Measurements from ENCODE around the gene IL19.

IL19 gene

DNA sequence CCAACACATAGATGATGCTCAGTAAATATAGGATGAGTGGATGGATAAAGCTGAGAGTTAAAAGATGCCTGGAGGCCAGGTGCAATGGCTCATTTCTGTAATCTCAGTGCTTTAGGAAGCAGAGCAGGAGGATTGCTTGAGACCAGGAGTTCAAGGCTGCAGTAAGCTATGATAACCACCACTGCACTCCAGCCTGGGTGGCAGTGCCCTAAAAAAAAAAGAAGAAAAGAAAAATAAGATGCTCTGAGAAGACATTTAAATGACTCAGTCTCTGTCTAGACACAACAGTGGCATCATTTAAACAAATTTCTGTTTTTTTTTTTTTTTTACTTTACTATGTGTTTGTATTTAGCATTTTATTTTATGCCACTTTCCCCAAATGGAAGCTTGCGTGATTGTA, 25.3 kb upstream of the IL19 start:
- Histone ChIP-seq H3K4me2 (ENCODE audit: low read length) (no peak overlapping the region), H4K20me1 (ENCODE audit: insufficient read depth, low read length) (no peaks in the 10 kb centered on the region), H3K9me3 (ENCODE audit: low read length) (no peaks in the 10 kb centered on the region), H3K27ac (ENCODE audit: low read depth, low read length, poor library complexity, severe bottlenecking) (no peak overlapping the region), H3K27me3 (ENCODE audit: insufficient read depth, low read length) (peaks cover 3% of the 10 kb centered on the region; the same call in 1 of the 2 replicates), H3K9me2 (ENCODE audit: low read depth, low read length) (no peaks in the 10 kb centered on the region), H3K4me3 (ENCODE audit: low read depth, low read length, poor library complexity, severe bottlenecking) (no peak overlapping the region), H3K36me3 (ENCODE audit: insufficient read depth, low read length) (no peaks in the 10 kb centered on the region), H3K4me1 (ENCODE audit: insufficient read depth, low read length, severe bottlenecking) (peaks cover 25% of the 10 kb centered on the region), H2AFZ (ENCODE audit: low read length) (no peak overlapping the region), H3F3A (ENCODE audit: insufficient read depth, low read length) (no peaks in the 10 kb centered on the region), H3K79me2 (ENCODE audit: insufficient read depth, low read length) (no peaks in the 10 kb centered on the region), H3K9ac (ENCODE audit: low read length) (no peak overlapping the region)
- TF ChIP-seq, protein P1, sequence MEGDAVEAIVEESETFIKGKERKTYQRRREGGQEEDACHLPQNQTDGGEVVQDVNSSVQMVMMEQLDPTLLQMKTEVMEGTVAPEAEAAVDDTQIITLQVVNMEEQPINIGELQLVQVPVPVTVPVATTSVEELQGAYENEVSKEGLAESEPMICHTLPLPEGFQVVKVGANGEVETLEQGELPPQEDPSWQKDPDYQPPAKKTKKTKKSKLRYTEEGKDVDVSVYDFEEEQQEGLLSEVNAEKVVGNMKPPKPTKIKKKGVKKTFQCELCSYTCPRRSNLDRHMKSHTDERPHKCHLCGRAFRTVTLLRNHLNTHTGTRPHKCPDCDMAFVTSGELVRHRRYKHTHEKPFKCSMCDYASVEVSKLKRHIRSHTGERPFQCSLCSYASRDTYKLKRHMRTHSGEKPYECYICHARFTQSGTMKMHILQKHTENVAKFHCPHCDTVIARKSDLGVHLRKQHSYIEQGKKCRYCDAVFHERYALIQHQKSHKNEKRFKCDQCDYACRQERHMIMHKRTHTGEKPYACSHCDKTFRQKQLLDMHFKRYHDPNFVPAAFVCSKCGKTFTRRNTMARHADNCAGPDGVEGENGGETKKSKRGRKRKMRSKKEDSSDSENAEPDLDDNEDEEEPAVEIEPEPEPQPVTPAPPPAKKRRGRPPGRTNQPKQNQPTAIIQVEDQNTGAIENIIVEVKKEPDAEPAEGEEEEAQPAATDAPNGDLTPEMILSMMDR (IDR thresholded peaks at IDR 0.05; ENCODE audit: low read length), result no peak
- TF ChIP-seq EZH2 (IDR thresholded peaks at IDR 0.05; ENCODE audit: borderline replicate concordance, low read length), result no peak

DNA sequence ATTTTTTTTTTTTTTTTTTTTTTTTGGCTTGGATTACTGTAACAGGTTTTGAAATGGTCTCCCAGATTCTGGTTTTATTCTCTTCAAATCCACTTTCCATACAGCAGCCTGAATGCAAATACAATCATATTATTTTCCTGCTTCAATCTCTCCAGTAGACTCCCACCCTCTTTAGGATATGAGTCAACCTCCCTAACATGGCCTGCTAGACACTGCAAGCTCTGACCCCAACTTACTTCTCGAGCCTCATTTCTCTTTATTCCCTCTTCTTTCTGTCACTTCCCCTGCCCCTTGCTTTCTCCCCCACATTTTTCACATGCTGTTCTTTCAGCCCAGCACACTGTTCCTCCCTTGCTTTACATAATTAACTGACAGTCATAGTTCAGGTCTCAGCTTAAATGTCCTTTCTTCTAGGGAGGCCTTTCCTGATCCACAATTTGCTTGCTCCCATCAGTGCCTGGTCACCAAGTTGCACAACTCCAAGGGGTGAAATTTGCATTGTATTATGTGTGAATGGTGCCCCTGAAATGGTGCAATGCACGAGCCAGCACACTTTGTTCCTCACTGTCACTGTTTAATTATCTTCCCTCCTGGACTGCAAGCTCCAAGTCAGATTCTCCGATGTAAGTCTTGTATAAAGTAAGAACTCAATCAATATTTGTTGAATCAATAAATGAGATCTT, 22.1 kb upstream of the IL19 start:
- H3K9ac ChIP-seq (ENCODE audit: low read length), result no peak overlapping the region
- H3K4me3 ChIP-seq (ENCODE audit: low read depth, low read length, poor library complexity, severe bottlenecking), result no peak overlapping the region
- TF ChIP-seq, protein P1 (IDR thresholded peaks at IDR 0.05; ENCODE audit: low read length), result no peak
- no peak for TF ChIP-seq EZH2 (IDR thresholded peaks at IDR 0.05; ENCODE audit: borderline replicate concordance, low read length)
- no peaks in the 10 kb centered on the region for H3K79me2 ChIP-seq (ENCODE audit: insufficient read depth, low read length)
- H3K9me3 ChIP-seq (ENCODE audit: low read length), result no peaks in the 10 kb centered on the region
- no peak overlapping the region for H2AFZ ChIP-seq (ENCODE audit: low read length)
- no peak overlapping the region for H3K4me2 ChIP-seq (ENCODE audit: low read length)
- H3F3A ChIP-seq (ENCODE audit: insufficient read depth, low read length), result no peaks in the 10 kb centered on the region
- no peaks in the 10 kb centered on the region for H3K4me1 ChIP-seq (ENCODE audit: insufficient read depth, low read length, severe bottlenecking)
- no peak overlapping the region for H3K27ac ChIP-seq (ENCODE audit: low read depth, low read length, poor library complexity, severe bottlenecking)
- H3K36me3 ChIP-seq (ENCODE audit: insufficient read depth, low read length), result no peaks in the 10 kb centered on the region
- H3K9me2 ChIP-seq (ENCODE audit: low read depth, low read length), result no peaks in the 10 kb centered on the region
- H3K27me3 ChIP-seq (ENCODE audit: insufficient read depth, low read length), result peaks cover 4% of the 10 kb centered on the region; the same call in 1 of the 2 replicates
- H4K20me1 ChIP-seq (ENCODE audit: insufficient read depth, low read length), result no peaks in the 10 kb centered on the region

DNA sequence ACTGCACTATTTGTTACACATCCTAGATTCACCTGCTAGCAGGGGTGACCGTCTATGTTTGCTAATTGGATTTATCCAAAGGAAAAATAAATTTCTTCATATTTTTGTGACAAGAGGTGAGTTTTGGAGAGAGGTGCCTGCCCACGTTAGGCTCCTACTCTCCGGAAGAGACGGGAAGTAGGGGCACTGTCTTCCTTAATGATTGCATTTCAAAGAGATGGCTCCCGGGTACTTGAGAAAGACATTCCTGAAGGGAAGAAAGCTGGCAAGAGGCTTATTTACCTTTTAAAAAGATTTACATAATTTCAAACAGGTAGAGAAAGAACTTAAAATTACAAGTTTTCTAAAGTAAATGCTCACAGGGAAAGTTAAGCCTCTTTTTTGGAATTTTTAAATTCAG, 18.7 kb upstream of the IL19 start:
- Histone ChIP-seq H2AFZ (ENCODE audit: low read length) (no peak overlapping the region), H3K9me2 (ENCODE audit: low read depth, low read length) (no peaks in the 10 kb centered on the region), H3K36me3 (ENCODE audit: insufficient read depth, low read length) (no peaks in the 10 kb centered on the region), H4K20me1 (ENCODE audit: insufficient read depth, low read length) (no peaks in the 10 kb centered on the region), H3K27me3 (ENCODE audit: insufficient read depth, low read length) (peaks cover 4% of the 10 kb centered on the region; the same call in 1 of the 2 replicates), H3K4me2 (ENCODE audit: low read length) (no peak overlapping the region), H3K4me1 (ENCODE audit: insufficient read depth, low read length, severe bottlenecking) (no peaks in the 10 kb centered on the region), H3F3A (ENCODE audit: insufficient read depth, low read length) (no peaks in the 10 kb centered on the region), H3K79me2 (ENCODE audit: insufficient read depth, low read length) (no peaks in the 10 kb centered on the region), H3K9me3 (ENCODE audit: low read length) (no peaks in the 10 kb centered on the region), H3K4me3 (ENCODE audit: low read depth, low read length, poor library complexity, severe bottlenecking) (no peak overlapping the region), H3K27ac (ENCODE audit: low read depth, low read length, poor library complexity, severe bottlenecking) (no peak overlapping the region), H3K9ac (ENCODE audit: low read length) (no peak overlapping the region)
- TF ChIP-seq EZH2 (IDR thresholded peaks at IDR 0.05; ENCODE audit: borderline replicate concordance, low read length), result no peak
- TF ChIP-seq, protein P1 (IDR thresholded peaks at IDR 0.05; ENCODE audit: low read length), result no peak
